Activated naive CD4-positive, alpha-beta T cell treated with anti-CD3 and anti-CD28 coated beads, Interleukin-2, amount 50 U/mL, for 72 hours (primary cell): ENCODE data around the gene PPP1R1B. TPM values are rescaled to one million over a fixed set of nuclear protein-coding genes. Genes with fewer than 3 reads are reported as not detected.

Experiments
- ATAC-seq, 2 donors: fragments of 150-1000 bp; cut with Tn5 transposase; 2 replicates each; pipeline ENCODE4 v1.10.0; 2021; ENCODE audit warnings: mild to moderate bottlenecking in 2 of 2, moderate library complexity in 2 of 2
- DNase-seq, 2 donors: peaks; one replicate each; pipeline ENCODE4 v3.0.0; 2021 to 2022; ENCODE audit warnings: low spot score in 2 of 2
- H3K27ac Mint-ChIP-seq, 2 donors: one replicate each; pipeline ENCODE4 v1.8.0; 2022; ENCODE audit warnings: mild to moderate bottlenecking in 2 of 2, mixed read lengths in 2 of 2
- H3K36me3 Mint-ChIP-seq, 2 donors: one replicate each; pipeline ENCODE4 v1.8.0; 2022; ENCODE audit warnings: mixed read lengths in 2 of 2
- H3K9me3 Mint-ChIP-seq, 2 donors: one replicate each; pipeline ENCODE4 v1.8.0; 2022; ENCODE audit warnings: mixed read lengths in 2 of 2
- total RNA-seq, 2 donors: library from RNA; stranded (reverse); gene quantifications; one replicate each; pipeline ENCODE4 v1.2.3, GENCODE V29; 2022

PPP1R1B gene
- total RNA-seq, 2 donors from 2014 or later, result 0.16 TPM; not detected in 1

DNA sequence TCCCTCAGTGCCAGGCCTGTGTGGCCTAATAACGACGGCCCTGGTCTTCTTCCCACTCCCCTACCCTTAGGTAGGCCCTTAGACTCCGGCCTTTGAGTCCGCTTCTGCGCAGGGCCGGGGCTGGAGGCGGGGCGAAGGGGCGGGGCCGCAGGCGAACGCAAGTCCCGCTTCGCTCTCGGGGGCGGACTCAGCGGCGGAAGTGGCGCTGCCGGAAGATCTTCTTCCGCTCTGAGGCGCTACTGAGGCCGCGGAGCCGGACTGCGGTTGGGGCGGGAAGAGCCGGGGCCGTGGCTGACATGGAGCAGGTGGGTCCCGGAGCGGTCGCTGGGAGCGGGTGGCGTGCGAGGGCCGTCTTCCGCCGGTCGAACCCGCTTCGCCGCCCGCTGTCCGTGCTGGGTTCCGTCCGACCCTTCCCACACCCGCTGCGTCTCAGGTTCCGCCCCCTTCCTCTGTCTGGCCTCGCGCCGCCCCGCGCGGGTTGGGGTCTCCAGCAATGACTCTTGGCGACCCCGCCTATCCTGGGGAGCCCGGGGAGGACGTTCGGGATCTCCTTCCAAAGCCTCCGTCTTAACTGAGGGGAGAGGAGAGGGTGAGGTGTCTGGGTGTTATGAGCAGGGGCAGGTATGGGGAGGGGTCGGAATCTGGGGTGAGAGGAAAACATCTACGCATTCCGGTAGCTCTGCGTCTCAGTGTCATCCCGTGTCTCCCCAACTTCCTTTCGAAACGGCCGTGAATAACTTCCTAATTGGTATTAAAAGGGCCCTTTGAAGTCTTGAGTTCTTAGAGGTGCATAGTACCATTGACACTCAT is 10.4 kb downstream of the PPP1R1B start, which contains the start of gene STARD3:
Gene STARD3 (plus strand): TSS at position 218 of the 810 bp plus-strand sequence. CDS start 16,388 bp downstream, outside the sequence.
- peak; percentile 89 to 92 for DNase-seq
- Mint-ChIP-seq H3K9me3 (no peaks in the 10 kb centered on the region), H3K27ac (peak within 1 kb of the TSS; percentile 87 to 95), H3K36me3 (peaks cover 0 to 13% of the 10 kb centered on the region in 2 donors)
- peak; percentile 90 to 93 for ATAC-seq

GRCh38 chr17:39638317-39638716 is 11.6 kb downstream of the PPP1R1B start:
- Mint-ChIP-seq H3K27ac (peak overlapping the region in 1 of 2 donors; percentile 87), H3K36me3 (peaks cover 0 to 13% of the 10 kb centered on the region in 2 donors), H3K9me3 (no peaks in the 10 kb centered on the region)
- ATAC-seq (no peak), DNase-seq (no peak)

GRCh38 chr17:39639043-39639442 is 12.3 kb downstream of the PPP1R1B start:
- no peaks in the 10 kb centered on the region for H3K9me3 Mint-ChIP-seq
- ATAC-seq, result no peak
- H3K27ac Mint-ChIP-seq, result peak overlapping the region in 1 of 2 donors; percentile 87
- no peak for DNase-seq
- H3K36me3 Mint-ChIP-seq, result peaks cover 0 to 13% of the 10 kb centered on the region in 2 donors

- H3K27ac Mint-ChIP-seq, result peak overlapping the region in 1 of 2 donors; percentile 87
Measured at GRCh38 chr17:39639566-39640458, 13.1 kb downstream of the PPP1R1B start.

DNA sequence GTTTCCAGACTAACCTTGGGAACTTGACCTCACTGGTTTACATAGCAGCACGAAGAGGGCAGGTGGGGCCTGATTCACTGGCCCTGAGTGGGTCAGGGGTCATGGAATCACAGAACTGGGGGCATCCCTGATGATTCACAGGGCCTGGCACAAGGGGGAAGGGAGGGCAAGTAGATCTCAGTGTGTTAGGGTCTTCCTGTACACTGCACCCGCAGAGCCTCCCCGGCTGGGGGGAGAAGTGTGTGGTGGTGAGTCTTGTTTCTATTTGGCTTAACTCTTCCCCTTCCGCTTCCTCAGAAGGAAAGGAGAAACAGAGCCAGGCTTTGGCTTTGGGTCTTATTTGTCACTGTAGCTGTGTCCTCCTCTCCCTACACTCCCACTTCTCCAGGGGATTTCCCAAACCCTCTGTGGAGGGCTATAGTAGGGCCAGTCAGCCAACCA is 13.9 kb downstream of the PPP1R1B start:
- Mint-ChIP-seq H3K9me3 (no peaks in the 10 kb centered on the region), H3K36me3 (peaks cover 0 to 13% of the 10 kb centered on the region in 2 donors), H3K27ac (no peak overlapping the region)
- ATAC-seq (no peak), DNase-seq (no peak)

More at GRCh38 chr17:39639566-39640458, 13.1 kb downstream of the PPP1R1B start:
- H3K9me3 Mint-ChIP-seq, result no peaks in the 10 kb centered on the region
- H3K36me3 Mint-ChIP-seq, result peaks cover 0 to 13% of the 10 kb centered on the region in 2 donors
- DNase-seq, result no peak
- ATAC-seq, result no peak

DNA sequence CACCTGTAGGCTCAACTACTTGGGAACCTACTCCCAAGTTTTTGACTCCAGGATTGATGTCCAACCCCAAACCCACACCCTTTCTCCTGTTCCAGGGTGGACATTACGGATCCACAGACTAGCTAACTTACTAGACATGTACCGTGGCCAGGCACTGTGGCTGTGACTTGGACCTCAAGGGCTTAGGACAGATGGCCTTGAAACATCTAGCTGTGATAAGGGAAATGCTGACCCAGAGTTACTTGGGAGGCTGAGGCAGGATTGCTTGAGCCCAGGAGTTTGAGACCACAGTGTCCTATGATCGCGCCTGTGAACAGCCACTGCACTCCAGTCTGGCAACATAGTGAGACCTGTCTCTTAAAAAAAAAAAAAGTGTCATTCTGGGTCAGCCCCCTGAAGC is 14.3 kb downstream of the PPP1R1B start:
- ATAC-seq, result no peak
- Mint-ChIP-seq H3K9me3 (no peaks in the 10 kb centered on the region), H3K27ac (no peak overlapping the region), H3K36me3 (peaks cover 0 to 13% of the 10 kb centered on the region in 2 donors)
- DNase-seq, result no peak

DNA sequence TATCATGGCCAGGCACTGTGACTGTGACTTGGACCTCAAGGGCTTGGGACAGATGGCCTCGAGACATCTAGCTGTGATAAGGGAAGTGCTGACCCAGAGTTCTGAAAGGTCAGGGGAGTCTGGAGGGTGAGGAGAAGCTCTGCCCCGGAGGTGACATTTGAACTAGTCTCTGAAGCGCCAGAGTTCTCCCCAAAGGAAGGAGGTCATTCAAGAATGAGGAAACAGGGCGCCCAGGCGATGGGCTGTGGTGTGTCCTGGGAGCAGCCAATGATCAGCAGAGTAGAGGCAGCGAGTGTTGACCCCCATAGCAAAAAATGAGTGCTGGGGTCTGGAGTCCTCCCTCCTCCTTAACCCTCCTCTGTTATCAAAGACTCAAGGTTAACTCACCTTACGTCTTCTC is 15.1 kb downstream of the PPP1R1B start:
- no peaks in the 10 kb centered on the region for H3K9me3 Mint-ChIP-seq
- peak overlapping the region in 1 of 2 donors; percentile 22 for H3K27ac Mint-ChIP-seq
- no peak for ATAC-seq
- H3K36me3 Mint-ChIP-seq, result peaks cover 0 to 13% of the 10 kb centered on the region in 2 donors
- no peak for DNase-seq

DNA sequence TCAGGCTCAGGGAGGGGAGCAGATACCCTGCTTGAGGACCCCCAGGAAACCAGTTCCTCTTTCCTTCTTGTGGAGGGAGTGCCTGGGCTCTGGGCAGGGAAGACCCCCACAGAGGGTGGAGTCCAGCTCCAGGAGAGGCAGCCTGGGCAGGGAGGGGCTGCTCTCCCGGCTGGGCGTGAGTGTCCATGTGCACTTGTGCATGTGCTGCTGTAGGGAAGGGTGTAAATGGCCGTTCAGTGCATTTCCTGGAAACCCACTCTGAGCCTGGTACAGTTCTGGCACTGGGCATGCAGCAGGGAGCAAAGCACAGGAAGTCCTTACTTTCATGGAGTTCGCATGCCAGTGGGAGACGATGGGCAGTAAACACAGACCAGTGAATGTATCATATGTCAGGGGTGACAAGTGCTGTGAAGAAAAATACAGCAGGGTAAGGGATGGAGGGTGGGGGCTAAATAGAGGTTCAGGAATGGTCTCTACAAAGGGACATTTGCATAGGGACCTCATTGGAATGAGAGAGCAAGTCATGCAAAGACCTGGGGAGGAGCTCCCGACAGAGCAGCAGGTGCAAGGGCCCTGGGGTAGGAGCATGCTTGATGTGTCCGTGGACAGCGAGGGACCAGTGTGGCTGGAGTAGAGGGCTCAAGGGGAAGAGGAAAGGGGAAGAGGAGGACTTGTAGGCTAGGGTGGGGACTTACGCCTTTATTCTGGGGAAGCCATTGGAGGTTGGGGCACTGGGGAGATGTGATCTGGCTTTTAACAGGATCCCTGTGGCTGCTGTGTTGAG is 15.7 kb downstream of the PPP1R1B start:
- ATAC-seq, result no peak
- Mint-ChIP-seq H3K9me3 (no peaks in the 10 kb centered on the region), H3K36me3 (peaks cover 0 to 12% of the 10 kb centered on the region in 2 donors), H3K27ac (peak overlapping the region; percentile 22 to 63)
- no peak for DNase-seq

GRCh38 chr17:39643271-39643670 is 16.5 kb downstream of the PPP1R1B start:
- Mint-ChIP-seq H3K36me3 (peaks cover 0 to 4% of the 10 kb centered on the region in 2 donors), H3K27ac (peak overlapping the region; percentile 22 to 63), H3K9me3 (no peaks in the 10 kb centered on the region)
- peak in 1 of 2 donors; percentile 53 for ATAC-seq
- DNase-seq, result no peak

- Mint-ChIP-seq H3K9me3 (no peaks in the 10 kb centered on the region), H3K36me3 (no peaks in the 10 kb centered on the region), H3K27ac (no peak overlapping the region)
- no peak for ATAC-seq
- DNase-seq, result no peak
Measured at GRCh38 chr17:39647256-39647655, 20.5 kb downstream of the PPP1R1B start.

DNA sequence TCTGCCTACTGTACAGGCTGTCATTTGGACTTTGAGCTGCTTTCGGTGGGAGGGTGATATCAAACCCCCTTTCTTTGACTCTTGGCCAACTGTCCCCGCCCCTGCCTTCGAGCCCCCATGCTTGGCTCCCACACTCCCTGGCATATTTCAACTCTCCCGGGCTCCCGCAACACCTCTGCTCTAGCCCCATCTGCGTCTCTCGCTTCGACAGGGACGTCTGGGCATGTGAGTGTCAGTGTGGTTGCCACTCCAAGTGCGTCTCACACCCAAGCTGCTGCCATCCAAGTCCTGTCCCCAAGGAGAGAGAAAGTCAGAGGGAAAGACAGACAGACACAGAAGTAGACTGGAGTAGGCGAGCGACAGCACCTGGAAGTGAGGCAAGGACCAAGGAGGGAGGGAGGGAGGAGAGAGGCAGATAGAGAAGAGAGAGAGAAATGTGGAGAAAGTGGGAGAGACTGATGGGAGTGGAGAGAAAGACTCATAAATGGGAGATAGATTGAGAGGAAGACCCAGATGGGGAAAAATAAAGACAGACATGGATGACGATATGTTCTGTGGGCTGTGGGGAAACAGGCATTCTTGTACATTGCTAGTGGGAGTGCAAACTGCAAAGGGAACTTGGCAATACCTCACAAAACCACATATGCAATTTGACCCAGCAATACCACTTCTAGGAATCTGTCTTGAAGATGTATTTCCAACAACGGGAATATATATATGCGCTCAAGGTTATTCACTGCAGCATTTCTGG is 22.0 kb downstream of the PPP1R1B start:
- H3K9me3 Mint-ChIP-seq, result no peaks in the 10 kb centered on the region
- H3K27ac Mint-ChIP-seq, result no peak overlapping the region
- ATAC-seq (no peak), DNase-seq (no peak)
- no peaks in the 10 kb centered on the region for H3K36me3 Mint-ChIP-seq

- Mint-ChIP-seq H3K27ac (peak overlapping the region in 1 of 2 donors; percentile 36), H3K36me3 (no peaks in the 10 kb centered on the region), H3K9me3 (no peaks in the 10 kb centered on the region)
- no peak for ATAC-seq
- DNase-seq, result no peak
Measured at GRCh38 chr17:39650121-39650579, 23.4 kb downstream of the PPP1R1B start.

DNA sequence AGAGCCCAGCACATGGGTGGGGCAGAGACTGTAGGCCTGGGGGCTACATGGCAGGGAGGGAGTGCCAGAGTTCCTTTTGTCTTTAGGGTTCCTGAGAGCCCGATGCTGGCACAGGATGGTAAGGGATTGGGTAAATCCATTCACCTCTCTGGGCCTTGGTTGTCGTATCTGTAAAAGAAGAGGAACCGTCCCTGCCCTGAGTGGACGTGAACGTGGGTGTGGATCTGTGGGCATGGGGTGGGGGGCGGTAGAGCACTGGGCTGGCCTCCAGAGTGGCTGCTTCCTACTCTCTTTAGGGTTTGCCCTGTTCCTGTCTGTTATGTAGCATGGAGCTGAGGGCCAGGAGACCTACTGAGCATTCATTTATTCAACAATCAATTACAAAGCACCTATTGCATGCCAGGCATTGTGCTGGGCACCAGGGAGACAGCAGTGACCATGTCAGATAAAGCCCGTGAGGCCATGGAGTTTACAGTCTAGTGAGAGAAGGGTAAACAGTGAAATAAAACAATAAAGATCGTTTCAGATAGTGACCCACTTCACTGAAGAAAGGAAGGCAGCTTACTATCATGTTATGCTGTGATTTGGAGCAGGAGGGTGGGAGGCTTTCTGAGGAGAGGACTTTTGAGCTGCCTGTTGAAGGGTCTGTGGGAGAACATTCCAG is 25.3 kb downstream of the PPP1R1B start:
- Mint-ChIP-seq H3K36me3 (no peaks in the 10 kb centered on the region), H3K9me3 (no peaks in the 10 kb centered on the region), H3K27ac (peak overlapping the region; percentile 67 to 73)
- no peak for ATAC-seq
- no peak for DNase-seq

GRCh38 chr17:39652587-39653315 is 26.0 kb downstream of the PPP1R1B start:
- DNase-seq (no peak), ATAC-seq (peak in 1 of 2 donors; percentile 17)
- Mint-ChIP-seq H3K9me3 (no peaks in the 10 kb centered on the region), H3K36me3 (peaks cover 0 to under 1% of the 10 kb centered on the region in 2 donors), H3K27ac (peak overlapping the region; percentile 67 to 84)
